Lower leg skin (tissue), 3 donors: ENCODE results near the gene TSPEAR.

Source experiments
- CTCF ChIP-seq, 3 donors: fragments of 450-650 bp; IDR thresholded peaks; one replicate each; pipeline ENCODE4 v1.5.1; 2016; ENCODE audit warnings: antibody characterized with exemption in 3 of 3, mild to moderate bottlenecking in 3 of 3, moderate library complexity in 2 of 3
- POLR2A ChIP-seq, 2 donors: fragments of 450-650 bp; IDR thresholded peaks; one replicate each; pipeline ENCODE4 v1.6.1; 2016 to 2017; ENCODE audit warnings: antibody characterized with exemption in 2 of 2, mild to moderate bottlenecking in 1 of 2, moderate library complexity in 1 of 2

GRCh38 chr21:44503901-44504399 lies 207.4 kb downstream of the TSPEAR start:
- TF ChIP-seq POLR2A (IDR thresholded peaks at IDR 0.05) (no peak), CTCF (IDR thresholded peaks at IDR 0.05) (no peak)
